Pancreas (tissue), 10 donors: ENCODE results near the gene TMEM272. TPM values are rescaled to one million over a fixed set of nuclear protein-coding genes. Genes with fewer than 3 reads are reported as not detected.

ENCODE experiments used
- ATAC-seq, 4 donors: fragments of 200-7000 bp; cut with Tn5 transposase; one replicate each; pipeline versions ENCODE4 v1.8.0 to v1.9.1; 2020; ENCODE audit warnings: mild to moderate bottlenecking in 4 of 4, moderate library complexity in 4 of 4
- DNase-seq, 6 donors: peaks; one replicate each; pipeline ENCODE4 v3.0.0-alpha.2; 2020
- FAIRE-seq: peaks from 2 replicates; lab custom pipeline; 2012; peaks lifted over from hg19 to GRCh38; lab: Jason Lieb, UNC
- H3K27ac ChIP-seq, 4 donors: fragments of 200-600 bp; sonication (generic); 1 replicate in 3 of 4; 2 replicates in 1 of 4; pipeline versions ENCODE4 v1.5.0 to v1.8.0; 2020
- H3K27me3 ChIP-seq, 4 donors: fragments of 200-600 bp; one replicate each; pipeline ENCODE4 v1.8.0; 2021
- H3K36me3 ChIP-seq, 3 donors: fragments of 200-600 bp; sonication (generic) in 1 of 3; one replicate each; pipeline versions ENCODE4 v1.5.0 to v1.8.0; 2020 to 2021
- H3K4me1 ChIP-seq, 3 donors: fragments of 200-600 bp; one replicate each; pipeline ENCODE4 v1.8.0; 2021
- H3K4me3 ChIP-seq, 4 donors: fragments of 200-600 bp; sonication (generic) in 2 of 4; one replicate each; pipeline versions ENCODE4 v1.5.0 to v1.8.0; 2020 to 2021
- H3K9me3 ChIP-seq, 4 donors: fragments of 200-600 bp; one replicate each; pipeline ENCODE4 v1.8.0; 2021
- CTCF ChIP-seq, 4 donors: fragments of 200-600 bp; sonication (generic) in 3 of 4; IDR thresholded peaks; one replicate each; pipeline versions ENCODE4 v1.5.0 to v1.8.0; 2021; ENCODE audit warnings: antibody characterized with exemption in 4 of 4
- WGBS, 2 donors: extraction: QIAGEN DNeasy Blood & Tissue Kit; methylation state at CpG; one replicate each; pipeline ENCODE4 v1.1.7; 2013; 5-methylcytosine and 5-hydroxymethylcytosine counted together
- intact Hi-C, 3 donors: fragments of 100-400 bp; cut with DNase I; formaldehyde crosslinking; loops; one replicate each; pipeline versions ENCODE4 v1.11.1 to v1.14.2; 2022
- polyA plus RNA-seq, 2 donors: library from polyadenylated mRNA; stranded (reverse); fragments of 200-250 nt; gene quantifications; one replicate each; pipeline ENCODE4 v1.2.3, GENCODE V29; 2013
- total RNA-seq, 6 donors: library from RNA; stranded (reverse); fragmentation: NEBNext Ultra II Directional in 4 of 6; extraction: Animal tissue kit (Norgen Biotek cat#: 25700) in 4 of 6; gene quantifications; one replicate each; pipeline versions ENCODE4 v1.2.1 to v1.2.4, GENCODE V29; 2021 to 2023
- donor health status: healthy with polysubstance abuse.
- donor health status: DM: no; HTN: no; CAD: no; lungs with moderate emphysema.
- donor health status: DM: no; HTN: no; CAD: no.
- donor health status: control.
- donor health status: control.
- donor health status: Bipolar disorder and iron deficiency.
- donor health status: DM: yes; HTN: yes; CAD: no.
- donor health status: DM: no; HTN: no; CAD: no.
- donor health status: DM: no; HTN: no; CAD: no.
- donor health status: DM: yes; HTN: yes; CAD: no.

The TMEM272 gene
- total and polyA plus RNA-seq, 8 donors: 0.04 to 0.16 (median 0.09) TPM; not detected in 3

DNA sequence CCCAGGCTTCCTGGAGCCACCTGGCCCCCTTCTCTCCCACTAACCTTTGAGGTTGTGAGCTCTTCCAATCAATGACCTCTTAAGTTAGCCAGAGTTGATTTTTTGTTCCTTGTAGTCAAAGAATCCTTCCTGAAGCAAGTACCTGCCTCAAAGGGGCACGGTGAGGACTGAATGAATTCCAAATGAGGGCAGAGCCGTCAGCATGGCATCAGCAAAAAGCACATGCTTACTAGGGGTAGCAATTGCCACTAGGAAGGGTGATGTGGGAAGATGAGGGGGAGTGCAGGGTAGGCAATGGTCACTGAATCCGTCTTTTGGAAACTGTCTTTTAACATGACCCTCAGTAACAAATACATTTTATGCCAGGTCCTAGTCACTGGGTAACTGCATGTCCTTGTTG, 25.4 kb downstream of the TMEM272 start:
- Histone ChIP-seq H3K27me3 (no peaks in the 10 kb centered on the region), H3K4me3 (no peak overlapping the region), H3K9me3 (no peaks in the 10 kb centered on the region), H3K36me3 (no peaks in the 10 kb centered on the region), H3K4me1 (peaks cover 4 to 10% (median 7%) of the 10 kb centered on the region in 3 donors), H3K27ac (no peak overlapping the region)
- no peak for ATAC-seq
- WGBS, 2 donors: 81 to 88% methylated on average over 3 of the region's 3 CpGs
- no peak for DNase-seq
- intact Hi-C loops: no loop called here
- no peak for FAIRE-seq
- TF ChIP-seq CTCF (IDR thresholded peaks at IDR 0.05): no peak

DNA sequence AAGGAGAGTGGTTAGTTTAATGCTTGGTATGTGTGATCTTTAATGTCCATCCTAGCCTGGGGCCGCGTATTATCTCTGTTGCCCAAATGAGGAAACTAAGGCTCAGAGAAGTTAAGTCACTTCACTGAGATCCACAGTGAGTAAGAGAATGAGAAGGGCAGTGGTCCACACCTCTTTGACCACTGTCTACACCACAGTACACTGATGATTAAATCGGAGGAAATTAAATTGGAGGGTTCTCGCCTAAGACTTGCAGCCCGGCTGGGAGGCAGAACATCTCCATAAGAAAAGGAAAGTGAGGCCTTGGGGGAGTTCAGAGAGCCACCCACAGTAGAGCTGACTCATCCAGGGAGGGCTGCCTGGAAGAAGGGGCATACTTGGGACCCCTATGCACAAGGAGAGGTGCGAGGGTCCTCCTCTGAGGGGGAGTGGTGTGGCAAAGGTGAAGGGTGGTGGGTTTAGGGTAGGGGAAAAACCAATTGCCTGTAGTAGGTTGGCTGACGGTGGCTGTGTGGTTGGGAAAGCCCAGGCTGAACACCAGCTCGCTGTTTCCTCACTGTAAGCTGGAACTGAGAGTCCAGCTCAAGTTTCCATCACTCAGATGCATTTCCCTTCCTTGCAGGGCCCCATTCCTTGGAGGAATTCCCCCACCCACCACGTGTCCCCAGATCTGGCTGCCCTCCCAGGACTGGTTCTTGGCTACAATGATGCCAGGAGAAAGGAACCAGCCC, 26.0 kb downstream of the TMEM272 start:
- Histone ChIP-seq H3K36me3 (no peaks in the 10 kb centered on the region), H3K27me3 (no peaks in the 10 kb centered on the region), H3K27ac (no peak overlapping the region), H3K9me3 (no peaks in the 10 kb centered on the region), H3K4me1 (peaks cover 4 to 10% (median 7%) of the 10 kb centered on the region in 3 donors), H3K4me3 (no peak overlapping the region)
- ATAC-seq (no peak), FAIRE-seq (no peak), DNase-seq (no peak)
- TF ChIP-seq CTCF (IDR thresholded peaks at IDR 0.05): no peak
- intact Hi-C loops: no loop called here
- WGBS, 2 donors: 83 to 84% methylated on average over 8 to 9 of the region's 9 CpGs

DNA sequence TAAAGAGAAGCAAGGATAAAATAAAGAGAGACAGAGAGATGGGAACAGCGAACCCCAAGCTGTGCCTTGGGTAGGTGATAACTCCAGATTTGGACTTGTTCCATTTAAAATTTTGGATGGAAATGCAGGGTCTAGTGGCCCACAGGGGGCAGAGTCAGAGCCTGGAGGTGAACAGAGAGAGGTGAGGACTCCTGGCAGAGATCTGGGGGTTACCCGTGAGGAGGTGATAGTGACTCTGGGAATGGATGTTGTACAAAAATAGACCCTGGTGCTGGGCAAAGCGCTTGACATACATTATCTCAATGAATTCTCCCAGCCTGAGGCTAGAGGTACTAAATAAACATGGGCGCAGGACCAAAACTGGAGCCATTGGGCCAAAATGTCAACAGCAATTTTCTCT, 26.7 kb downstream of the TMEM272 start:
- intact Hi-C loops: no loop called here
- DNase-seq (no peak), ATAC-seq (no peak), FAIRE-seq (no peak)
- Histone ChIP-seq H3K4me1 (peaks cover 4 to 10% (median 7%) of the 10 kb centered on the region in 3 donors), H3K27ac (no peak overlapping the region), H3K36me3 (no peaks in the 10 kb centered on the region), H3K4me3 (no peak overlapping the region), H3K9me3 (no peaks in the 10 kb centered on the region), H3K27me3 (no peaks in the 10 kb centered on the region)
- TF ChIP-seq CTCF (IDR thresholded peaks at IDR 0.05): no peak
- WGBS, 2 donors: 82 to 86% methylated on average over 4 of the region's 4 CpGs

GRCh38 chr13:51817717-51818116, 27.3 kb downstream of the TMEM272 start:
- no peak for ATAC-seq
- Histone ChIP-seq H3K27ac (no peak overlapping the region), H3K27me3 (no peaks in the 10 kb centered on the region), H3K4me1 (peaks cover 4 to 10% (median 7%) of the 10 kb centered on the region in 3 donors), H3K36me3 (no peaks in the 10 kb centered on the region), H3K9me3 (no peaks in the 10 kb centered on the region), H3K4me3 (no peak overlapping the region)
- 70 to 86% methylated on average over 8 of the region's 8 CpGs for WGBS, 2 donors
- FAIRE-seq: no peak
- intact Hi-C loops: no loop called here
- no peak for TF ChIP-seq CTCF (IDR thresholded peaks at IDR 0.05)
- no peak for DNase-seq

DNA sequence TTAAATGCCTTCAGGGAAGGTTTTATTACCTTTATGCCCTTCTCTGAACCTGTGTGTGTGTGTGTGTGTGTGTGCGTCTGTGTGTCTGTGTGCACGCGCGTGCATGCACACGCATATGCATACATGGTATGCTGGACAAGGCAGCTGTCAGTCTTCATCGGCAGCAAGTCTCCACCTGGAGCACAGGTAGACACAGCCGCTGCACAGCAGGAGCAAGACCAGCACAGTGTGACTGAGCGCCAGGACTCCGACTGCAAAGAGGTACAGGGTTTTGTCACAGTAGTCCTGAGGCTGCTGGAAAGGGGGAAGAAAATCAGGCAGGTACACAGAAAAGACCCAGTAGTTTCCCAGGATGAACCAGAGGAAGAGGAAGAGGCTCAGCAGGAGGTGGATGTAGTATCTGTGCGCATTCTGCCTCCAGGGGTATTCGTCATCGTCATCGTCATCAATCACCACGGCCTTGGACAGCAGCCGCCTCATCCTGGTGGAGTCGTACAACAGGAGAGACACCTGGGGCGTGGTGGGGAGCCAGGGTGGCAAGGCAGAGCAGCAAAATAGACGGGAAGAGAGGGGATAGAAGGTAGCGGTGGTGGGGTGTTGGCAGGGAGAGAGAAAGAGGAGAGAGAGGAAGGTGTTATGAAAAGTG, 28.2 kb downstream of the TMEM272 start:
- no peak overlapping the region for H3K4me3 ChIP-seq
- DNase-seq (no peak), ATAC-seq (no peak), FAIRE-seq (no peak)
- no peaks in the 10 kb centered on the region for H3K27me3 ChIP-seq
- peaks cover 4 to 10% (median 7%) of the 10 kb centered on the region in 3 donors for H3K4me1 ChIP-seq
- H3K36me3 ChIP-seq: no peaks in the 10 kb centered on the region
- no peak for TF ChIP-seq CTCF (IDR thresholded peaks at IDR 0.05)
- no peaks in the 10 kb centered on the region for H3K9me3 ChIP-seq
- 81 to 84% methylated on average over 19 of the region's 19 CpGs for WGBS, 2 donors
- H3K27ac ChIP-seq: no peak overlapping the region
- intact Hi-C loops: no loop called here
